ENCODE results near the gene CLDN6.

Gene CLDN6

GRCh38 chr16:3051494-3051893, 33.5 kb upstream of the CLDN6 start:
- no peak for DNase-seq (ENCODE audit: low spot score)

DNA sequence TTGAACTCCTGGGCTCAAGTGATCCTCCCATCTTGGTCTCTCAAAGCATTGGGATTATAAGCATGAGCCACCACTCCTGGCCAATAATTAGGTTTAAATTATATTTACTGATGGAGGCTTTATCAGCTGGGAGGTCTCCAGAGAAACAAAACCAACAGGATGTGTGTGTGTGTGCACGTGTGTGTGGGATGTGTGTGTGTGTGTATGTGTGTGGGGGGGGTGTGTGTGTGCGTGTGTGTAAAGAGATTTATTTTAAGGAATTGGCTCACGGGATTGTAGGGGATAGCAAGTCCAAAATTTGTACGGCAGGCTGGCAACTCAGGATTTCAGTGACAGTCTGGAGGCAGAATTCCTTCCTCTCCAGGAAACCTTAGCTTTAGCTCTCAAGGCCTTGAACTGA, 33.0 kb upstream of the CLDN6 start:
- DNase-seq (ENCODE audit: low spot score), result no peak

- no peak for DNase-seq (ENCODE audit: low spot score)
These were observed 32.5 kb upstream of the CLDN6 start for GRCh38 chr16:3050487-3050886.

DNA sequence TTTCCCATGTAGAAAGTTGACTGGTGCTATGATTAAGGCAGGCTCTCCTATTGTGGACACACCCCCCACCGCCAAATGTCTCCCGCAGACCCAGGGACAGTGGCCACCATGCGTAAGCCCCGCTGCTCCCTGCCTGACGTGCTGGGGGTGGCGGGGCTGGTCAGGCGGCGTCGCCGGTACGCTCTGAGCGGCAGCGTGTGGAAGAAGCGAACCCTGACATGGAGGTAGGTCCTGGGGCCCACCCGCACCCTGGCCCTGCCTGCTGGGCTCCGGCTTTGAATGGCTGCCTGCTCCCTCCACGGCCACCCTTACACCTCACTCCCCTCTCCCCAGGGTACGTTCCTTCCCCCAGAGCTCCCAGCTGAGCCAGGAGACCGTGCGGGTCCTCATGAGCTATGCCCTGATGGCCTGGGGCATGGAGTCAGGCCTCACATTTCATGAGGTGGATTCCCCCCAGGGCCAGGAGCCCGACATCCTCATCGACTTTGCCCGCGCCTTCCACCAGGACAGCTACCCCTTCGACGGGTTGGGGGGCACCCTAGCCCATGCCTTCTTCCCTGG, 32.0 kb upstream of the CLDN6 start:
- DNase-seq (ENCODE audit: low spot score), result no peak

DNA sequence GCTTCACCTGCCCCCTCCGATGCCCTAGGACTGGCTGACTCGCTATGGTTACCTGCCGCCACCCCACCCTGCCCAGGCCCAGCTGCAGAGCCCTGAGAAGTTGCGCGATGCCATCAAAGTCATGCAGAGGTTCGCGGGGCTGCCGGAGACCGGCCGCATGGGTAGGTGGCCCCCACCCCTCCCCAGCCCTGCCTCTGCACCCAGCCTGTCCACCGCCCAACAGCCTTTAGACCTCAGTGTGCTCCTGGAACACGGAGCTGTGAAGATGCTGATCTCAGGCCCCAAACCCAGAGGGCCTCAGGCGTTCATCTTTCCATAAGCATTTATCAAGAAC, 29.4 kb upstream of the CLDN6 start:
- DNase-seq (ENCODE audit: low spot score), result no peak

DNA sequence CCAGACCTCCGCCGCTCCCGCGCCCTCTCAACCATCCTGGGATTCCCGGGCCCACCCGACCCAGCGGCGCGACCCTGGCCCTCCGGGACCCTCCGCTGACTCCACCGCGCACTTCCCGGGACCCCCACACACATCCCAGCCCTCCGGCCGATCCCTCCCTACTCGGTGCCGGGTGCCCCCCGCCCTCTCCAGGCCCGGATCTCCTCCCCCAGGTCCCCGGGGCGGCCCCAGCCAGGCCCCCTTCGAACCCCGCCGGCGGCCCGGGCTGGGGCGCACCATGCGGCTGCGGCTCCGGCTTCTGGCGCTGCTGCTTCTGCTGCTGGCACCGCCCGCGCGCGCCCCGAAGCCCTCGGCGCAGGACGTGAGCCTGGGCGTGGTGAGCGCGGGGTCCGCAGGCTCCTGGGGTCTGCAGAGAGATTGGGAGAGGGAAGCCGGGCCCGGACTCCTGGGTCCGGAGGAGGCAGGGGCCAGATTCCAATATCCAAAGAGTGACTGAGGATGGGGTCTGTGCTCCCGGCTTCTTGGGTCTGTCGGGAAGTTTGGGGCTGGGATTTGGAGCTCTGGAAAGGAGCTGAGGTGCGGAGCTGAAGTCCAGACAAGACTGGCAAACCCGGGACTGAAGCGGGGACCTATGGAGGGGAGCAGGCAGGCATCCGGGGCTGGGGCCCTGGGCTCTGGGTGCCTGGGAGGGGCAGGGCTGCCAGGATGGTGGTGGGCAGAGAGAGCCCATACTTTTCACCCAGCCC, 28.8 kb upstream of the CLDN6 start:
- no peak for DNase-seq (ENCODE audit: low spot score)

- no peak for DNase-seq (ENCODE audit: low spot score)
These were observed 28.0 kb upstream of the CLDN6 start, which contains the start of gene MMP25 for GRCh38 chr16:3045758-3046640. TSS of gene MMP25 (plus strand) at chr16:3046561. CDS start at chr16:3046918, 357 bp downstream.

- DNase-seq (ENCODE audit: low spot score), result no peak
These were observed 26.7 kb upstream of the CLDN6 start for GRCh38 chr16:3044708-3045107.

DNA sequence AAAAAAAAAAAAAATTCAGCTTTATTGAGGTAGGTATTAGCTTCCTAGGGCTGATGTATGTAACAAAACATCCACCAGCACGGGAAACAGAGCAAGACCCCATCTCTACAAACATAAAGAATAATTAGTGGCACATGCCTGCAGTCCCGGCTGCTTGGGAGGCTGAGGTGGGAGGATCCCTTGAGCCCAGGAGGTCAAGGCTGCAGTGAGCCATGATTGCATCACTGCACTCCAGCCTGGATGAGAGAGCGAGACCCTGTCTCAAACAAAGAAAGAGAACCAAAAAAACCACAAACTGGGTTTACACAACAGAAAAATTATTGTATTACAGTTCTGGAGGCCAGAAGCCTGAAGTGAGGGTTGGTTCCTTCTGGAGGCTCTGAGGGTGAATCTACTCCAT, 24.4 kb upstream of the CLDN6 start:
- no peak for DNase-seq (ENCODE audit: low spot score)

DNA sequence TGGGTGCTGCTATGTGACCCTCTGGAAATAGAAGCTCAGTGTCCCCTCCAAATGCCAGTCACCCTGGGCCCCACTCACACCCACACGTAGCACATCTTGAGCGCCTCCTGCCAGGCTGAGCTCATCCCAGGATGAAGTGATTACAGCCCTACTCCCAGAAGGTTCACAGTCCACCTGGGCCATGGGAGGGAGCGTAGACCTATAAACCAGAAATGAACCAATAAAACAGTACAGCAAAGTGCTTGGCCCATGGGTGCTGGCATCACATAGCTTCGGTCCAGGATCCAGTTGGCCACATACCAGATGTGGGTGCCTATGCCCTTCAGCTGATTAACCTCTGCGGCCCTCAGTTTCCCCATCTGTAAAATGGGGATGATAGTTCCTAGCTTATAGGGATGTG, 20.9 kb upstream of the CLDN6 start:
- DNase-seq (ENCODE audit: low spot score), result no peak

GRCh38 chr16:3038256-3038655, 20.3 kb upstream of the CLDN6 start:
- no peak for DNase-seq (ENCODE audit: low spot score)

GRCh38 chr16:3036726-3037315, 18.8 kb upstream of the CLDN6 start, which contains the start of gene BICDL2:
TSS of gene BICDL2 (minus strand) at chr16:3036944. CDS start at chr16:3035496, 1,448 bp downstream.
- DNase-seq (ENCODE audit: low spot score), result no peak

DNA sequence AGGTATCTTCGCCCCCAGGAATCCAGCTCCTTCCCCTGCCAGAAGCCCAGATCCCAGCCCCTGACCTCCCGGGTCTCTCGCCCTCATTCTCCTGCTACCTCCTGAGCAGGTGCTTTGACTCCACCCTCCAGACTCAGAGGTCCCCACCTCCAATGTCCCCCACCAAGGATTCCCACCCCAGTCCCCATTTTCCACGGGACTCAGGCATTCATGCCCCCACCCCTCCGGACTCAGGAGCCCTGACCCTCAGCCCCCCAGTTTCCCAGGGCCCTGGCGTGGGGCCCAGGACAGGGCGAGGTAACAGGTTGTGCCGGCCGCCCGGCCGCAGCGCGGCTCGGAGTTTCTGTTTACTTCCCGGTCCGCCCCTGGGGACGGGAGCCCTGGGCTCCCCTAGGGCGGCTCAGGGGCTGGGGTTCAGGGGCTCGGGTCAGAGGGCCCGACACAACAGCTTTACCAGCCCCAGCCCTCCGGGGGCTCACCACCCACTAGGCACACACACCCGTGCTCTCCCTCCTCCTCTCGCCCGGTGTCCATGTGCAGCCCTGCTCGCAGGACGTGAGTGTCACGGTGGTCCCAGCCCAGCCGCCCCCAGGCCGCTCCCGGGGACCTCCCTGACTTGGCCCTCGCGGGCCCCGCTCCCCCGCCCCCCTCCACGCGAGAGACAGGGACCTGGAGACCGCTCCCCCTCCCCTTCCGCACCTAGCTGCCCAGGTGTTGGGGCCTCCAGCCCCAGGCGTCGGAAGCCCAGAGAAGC, 18.2 kb upstream of the CLDN6 start:
- no peak for DNase-seq (ENCODE audit: low spot score)

GRCh38 chr16:3035289-3035971, 17.4 kb upstream of the CLDN6 start:
- no peak for DNase-seq (ENCODE audit: low spot score)

DNA sequence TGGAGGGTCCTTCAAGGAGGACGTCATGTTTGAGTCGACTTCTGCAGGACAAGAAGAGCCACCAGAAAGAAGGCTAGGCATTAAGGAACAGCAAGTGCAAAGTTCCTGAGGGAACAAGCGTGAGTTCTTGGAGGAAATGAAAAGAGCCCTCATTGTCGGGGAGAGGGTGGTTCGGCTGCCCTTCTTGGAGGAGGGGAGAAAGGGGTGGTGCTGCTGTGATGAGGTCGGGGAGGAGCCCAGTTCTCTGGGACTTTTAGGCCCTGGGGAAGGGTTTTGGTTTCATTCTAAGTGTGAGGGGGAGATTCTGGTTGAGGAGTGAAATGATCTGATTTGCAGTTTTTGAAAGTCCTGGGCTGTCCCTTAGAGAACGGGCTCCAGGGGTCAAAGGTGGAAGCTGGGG, 14.6 kb upstream of the CLDN6 start:
- no peak for DNase-seq (ENCODE audit: low spot score)

- no peak for DNase-seq (ENCODE audit: low spot score)
These were observed 12.5 kb upstream of the CLDN6 start for GRCh38 chr16:3030222-3031212.

GRCh38 chr16:3029491-3030221, 11.7 kb upstream of the CLDN6 start:
- no peak for DNase-seq (ENCODE audit: low spot score)

DNA sequence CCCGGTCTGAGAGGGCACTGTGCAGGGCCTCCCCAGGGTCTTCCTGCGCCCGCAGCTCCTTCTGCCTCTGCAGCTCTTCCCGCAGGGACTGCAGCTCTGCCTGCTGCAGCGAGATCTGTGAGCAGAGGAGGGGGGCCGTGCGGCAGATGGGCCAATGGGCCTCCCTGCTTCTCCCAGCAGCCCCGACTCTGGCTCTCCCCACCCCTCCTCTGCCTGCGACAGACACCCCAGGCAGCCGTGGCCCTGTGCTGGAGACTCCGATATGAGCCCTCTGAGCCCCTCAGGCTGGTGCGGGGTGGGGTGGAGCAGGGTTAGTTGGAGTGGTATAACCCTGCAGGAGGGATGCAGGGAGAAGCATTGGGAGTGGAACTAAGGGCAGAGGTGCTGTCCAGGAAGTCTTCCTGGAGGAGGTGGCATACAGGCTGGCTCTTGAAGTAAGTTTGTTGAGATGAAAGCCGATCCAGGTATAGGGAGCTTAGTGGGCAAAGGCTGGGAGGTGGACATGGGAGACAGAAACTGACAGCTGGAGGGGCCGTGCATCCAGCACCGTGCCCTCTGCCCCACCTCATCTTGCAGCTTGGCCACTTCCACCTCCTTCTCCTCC, 10.8 kb upstream of the CLDN6 start:
- DNase-seq (ENCODE audit: low spot score), result no peak
